ENCODE data around the gene CERS1. TPM values are rescaled to one million over a fixed set of nuclear protein-coding genes. Genes with fewer than 3 reads are reported as not detected.

CERS1 gene, protein sequence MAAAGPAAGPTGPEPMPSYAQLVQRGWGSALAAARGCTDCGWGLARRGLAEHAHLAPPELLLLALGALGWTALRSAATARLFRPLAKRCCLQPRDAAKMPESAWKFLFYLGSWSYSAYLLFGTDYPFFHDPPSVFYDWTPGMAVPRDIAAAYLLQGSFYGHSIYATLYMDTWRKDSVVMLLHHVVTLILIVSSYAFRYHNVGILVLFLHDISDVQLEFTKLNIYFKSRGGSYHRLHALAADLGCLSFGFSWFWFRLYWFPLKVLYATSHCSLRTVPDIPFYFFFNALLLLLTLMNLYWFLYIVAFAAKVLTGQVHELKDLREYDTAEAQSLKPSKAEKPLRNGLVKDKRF
- 23.4 TPM for total RNA-seq

DNA sequence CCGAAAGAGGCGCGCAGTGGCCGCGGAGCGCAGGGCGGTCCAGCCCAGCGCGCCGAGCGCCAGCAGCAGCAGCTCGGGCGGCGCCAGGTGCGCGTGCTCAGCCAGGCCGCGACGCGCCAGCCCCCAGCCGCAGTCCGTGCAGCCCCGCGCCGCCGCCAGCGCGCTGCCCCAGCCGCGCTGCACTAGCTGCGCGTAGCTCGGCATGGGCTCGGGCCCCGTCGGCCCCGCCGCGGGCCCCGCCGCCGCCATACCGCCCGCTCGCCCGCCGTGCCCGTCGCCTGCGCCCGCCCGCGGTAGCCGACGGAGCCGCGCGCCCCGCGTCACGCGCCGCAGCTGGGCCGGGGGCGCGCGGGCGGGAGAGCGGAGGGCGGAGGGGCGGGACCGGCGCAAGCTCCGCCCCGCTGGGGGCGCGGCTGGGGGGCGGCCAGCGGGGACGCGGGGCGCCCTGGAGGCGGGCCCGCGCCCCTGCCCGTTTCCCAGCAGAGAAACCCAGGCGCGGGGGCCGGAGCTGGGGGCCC lies at the start of gene CERS1:
Gene CERS1 (minus strand): TSS at position 335 of the 518 bp plus-strand sequence. CDS start 86 bp downstream, at position 249.
- peak; percentile 20 for DNase-seq

DNA sequence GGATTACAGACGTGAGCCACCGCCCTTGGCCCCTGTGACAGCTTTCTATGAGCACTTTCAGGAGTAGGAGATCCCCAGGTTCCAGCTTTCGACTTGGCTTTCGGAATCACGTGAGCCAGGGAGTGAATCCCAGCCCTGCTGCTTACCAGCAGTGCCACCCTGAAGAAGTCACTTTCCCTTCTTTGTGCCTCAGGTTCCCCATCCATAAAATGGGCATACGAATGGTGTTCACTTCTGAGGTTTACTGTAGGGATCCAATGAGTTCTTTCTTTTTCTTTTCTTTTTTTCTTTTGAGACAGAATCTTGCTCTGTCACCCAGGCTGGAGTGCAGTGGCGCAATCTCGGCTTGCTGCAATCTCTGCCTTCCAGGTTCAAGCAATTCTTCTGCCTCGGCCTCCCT lies 49.3 kb upstream of the CERS1 start:
- DNase-seq = no peak

- DNase-seq = no peak
These were observed 47.5 kb upstream of the CERS1 start for GRCh38 chr19:18943465-18943864.

DNA sequence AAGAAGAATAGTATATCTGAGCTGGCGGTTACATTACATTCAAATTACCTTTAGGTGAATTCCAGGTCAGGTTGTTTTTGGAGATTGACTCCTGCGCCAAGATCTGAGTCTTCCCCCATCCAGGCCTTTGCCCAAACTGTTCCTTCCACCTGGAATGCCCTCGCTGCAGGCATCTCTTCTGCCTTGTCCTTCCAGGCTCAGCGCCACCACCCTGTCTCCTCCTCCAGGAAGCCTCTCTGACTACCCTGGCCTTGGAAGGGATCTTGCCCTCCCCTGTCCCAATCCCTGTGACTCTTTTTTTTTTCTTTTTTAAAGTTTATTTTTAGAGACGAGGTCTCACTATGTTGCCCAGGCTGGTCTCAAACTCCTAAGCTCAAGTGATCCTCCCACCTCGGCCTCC lies 46.7 kb upstream of the CERS1 start:
- DNase-seq = no peak

- no peak for DNase-seq
These were observed 45.8 kb upstream of the CERS1 start for GRCh38 chr19:18941628-18942354.

DNA sequence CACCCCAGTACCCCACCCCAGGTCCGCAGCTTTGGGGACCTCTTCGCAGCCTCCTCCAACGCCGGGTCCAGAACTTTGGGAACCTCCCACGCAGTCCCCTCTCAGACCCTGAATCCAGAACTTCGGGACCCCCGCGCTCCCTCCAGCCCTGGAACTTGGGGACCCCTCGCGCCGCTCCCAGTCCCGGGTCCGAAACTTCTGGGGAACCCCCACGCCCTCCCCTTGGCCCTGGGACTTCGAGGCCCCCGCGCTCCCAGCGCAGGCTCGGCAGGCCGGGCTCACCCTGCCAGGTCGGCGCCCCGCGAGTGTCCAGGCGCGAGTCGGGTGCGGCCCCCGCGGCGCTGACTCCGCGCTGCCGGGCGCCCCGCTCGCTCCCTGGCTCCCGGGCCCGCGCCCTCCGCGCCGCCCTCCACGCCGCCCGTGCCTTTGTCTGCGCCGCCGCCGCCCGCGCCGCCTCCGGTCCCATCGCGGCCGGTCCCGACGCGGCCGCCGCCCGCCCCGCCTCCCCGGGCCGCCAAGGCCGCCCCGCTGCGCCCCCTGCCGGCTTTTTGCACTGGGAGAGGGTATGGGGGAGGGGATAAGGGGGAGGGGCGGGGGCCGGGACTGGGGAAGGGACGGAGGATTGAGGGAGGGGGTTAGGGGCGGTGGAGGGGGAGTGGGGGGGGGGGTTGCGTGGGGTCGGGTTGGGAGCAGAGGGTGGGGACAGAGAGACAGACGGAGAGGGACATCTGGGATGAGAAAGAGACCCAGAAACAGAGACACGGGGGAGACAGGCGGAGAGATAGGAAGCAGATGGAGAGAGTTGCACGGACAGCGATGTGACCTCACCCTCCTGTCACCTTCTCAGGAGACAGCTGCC lies 45.0 kb upstream of the CERS1 start, which contains the start of gene HOMER3:
Gene HOMER3 (minus strand): TSS at position 449 of the 859 bp plus-strand sequence. CDS start 2,235 bp downstream, outside the sequence.
- peak; percentile 45 for DNase-seq

- DNase-seq = peak; percentile 11
These were observed 44.2 kb upstream of the CERS1 start for GRCh38 chr19:18939922-18940768.

DNA sequence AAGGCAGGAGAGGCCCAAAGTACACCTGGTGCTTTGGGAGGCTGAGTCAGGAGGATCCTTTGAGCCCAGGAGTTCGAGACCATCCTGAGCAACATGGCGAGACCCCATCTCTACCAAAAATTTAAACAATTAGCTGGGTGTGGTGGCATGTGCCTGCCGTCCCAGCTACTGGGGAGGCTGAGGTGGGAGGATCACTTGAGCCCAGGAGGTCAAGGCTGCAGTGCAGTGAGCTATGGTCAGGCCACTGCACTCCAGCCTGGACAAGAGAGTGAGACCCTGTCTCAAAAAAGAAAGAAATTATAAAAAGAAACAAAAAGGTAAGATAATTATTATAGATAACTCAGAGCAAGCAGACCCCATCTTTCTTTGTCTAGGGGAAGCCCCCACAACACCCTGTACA lies 43.2 kb upstream of the CERS1 start:
- DNase-seq = no peak

DNA sequence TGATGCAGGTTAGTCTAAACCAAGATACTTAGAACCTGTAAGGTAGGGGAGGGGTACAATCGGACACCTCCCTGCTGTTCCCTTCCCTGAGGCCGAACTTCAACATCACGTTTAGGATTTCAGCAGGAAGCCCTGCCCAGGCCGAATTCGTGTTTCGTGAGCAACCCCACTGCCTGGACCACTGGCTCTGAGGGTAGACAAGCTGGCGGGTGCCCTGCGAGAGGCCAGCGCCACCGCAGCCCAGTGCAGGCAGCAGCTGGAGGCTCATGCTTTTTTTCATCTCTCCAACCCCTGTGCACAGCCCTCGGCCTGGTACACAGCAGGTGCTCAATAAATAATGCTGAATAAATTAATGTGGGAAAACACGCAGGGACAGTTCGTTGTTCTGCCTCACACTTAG lies 37.3 kb upstream of the CERS1 start:
- DNase-seq = no peak

- peak; percentile 48 for DNase-seq
These were observed 36.4 kb upstream of the CERS1 start for GRCh38 chr19:18932216-18932841.

DNA sequence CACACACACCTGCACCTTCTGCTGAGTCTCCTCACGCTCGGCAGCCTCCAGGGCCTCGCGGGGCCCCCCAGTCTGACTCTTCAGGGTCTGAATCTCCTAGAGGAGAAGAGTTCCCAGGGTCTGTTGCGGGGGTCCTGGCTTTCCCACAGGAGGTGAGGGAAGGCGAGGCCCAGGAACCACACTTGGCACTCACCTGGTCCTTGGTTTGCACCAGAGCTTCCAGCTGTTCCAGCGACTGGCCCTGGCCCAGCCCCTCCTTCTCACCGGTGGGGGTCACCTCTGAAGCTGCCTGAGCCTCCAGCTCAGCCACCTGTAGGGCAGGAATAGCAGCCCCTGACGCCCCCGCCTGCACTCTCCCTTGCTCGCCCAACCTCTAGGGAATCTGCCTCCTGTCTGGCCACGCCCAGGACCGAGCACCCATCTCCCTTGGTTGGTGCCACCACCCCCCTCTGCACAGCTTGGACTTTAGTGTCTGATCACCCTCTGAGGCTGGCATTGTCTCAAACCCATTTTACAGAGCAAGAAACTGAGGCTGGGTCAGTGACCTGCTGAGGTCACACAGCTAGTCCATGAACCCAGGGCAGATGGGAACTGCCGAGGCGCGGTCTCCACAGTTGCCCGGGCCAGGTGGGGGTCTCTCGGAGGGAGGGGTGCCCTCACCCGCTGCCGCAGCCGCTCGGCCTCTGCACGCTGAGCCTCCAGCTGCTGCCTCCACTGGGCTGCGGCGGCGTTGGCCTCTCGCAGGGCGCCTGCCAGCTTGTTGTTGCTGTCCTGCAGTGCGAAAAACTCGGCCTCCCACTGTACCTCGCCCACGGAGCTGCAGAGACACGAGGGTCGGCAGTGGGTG lies 35.6 kb upstream of the CERS1 start:
- DNase-seq = no peak

DNA sequence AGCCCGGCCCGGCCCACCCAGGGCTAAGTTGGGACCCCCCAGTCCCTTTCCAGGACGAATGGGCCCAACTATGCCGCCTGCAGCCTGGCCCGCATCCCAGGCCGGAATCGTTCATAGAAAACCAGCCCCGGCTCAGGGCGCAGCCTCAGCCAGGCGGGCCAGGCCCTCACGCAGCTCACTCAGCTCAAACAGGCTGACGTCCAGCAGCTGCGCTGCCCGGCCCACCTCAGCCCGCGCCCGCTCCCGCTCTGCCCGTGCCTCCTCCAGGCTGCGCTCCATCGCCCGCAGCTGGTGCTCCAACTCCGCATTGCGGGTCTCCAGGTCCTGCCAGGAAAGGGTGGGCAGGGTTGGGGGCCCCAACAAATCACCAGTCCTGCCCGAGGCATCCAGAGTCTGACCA lies 33.4 kb upstream of the CERS1 start:
- no peak for DNase-seq

DNA sequence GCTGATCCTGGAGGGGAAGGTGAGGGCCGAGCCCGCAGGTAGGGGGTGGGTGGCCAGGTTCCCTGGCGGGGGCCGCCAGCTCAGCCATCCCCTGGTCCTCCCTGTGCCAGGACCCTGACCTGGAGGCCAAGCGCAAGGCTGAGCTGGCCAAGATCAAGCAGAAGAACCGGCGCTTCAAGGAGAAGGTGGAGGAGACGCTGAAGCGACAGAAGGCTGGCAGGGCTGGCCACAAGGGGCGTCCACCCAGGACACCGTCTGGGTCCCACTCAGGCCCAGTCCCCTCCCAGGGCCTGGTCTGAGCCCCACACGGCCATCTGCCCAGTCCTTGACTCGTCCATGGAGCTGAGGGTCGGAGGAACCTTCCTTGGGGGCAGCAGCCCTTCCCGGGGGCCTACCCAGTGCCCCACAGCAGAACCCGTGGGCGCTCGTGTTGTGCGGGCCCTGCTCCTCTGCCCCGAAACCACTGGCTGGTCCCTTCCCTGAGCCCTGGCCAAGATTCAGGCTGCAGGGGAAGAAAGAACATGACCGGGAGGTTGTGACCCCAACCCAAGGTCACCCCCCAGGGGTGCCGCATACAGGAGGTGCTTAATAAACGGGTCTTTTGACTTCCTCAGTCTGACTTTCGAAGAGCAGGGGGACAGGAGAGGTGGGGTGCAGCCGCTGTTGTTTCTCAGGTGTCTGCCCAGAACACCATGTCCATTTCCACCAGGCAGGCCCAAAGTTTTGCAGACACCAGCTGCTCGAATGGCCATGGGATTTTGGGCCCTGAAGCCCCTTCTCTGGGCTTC lies 32.3 kb upstream of the CERS1 start:
- DNase-seq = no peak

- DNase-seq = no peak
These were observed 28.8 kb upstream of the CERS1 start for GRCh38 chr19:18924684-18925213.

- DNase-seq = no peak
These were observed 26.4 kb upstream of the CERS1 start for GRCh38 chr19:18922228-18922985.

DNA sequence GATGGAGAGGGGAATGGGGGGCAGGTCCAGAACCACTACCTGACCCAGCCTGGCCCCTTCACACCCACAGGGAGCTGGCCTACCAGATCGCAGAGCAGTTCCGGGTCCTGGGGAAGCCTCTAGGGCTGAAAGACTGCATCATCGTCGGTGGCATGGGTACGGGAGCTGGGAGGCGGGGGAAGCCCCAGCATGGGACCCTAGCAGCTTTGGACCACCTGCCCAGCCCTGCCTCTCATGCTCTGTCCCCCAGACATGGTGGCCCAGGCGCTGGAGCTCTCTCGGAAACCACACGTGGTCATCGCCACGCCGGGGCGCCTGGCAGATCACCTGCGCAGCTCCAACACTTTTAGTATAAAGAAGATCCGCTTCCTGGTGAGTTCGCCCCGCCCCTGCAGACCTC lies 25.6 kb upstream of the CERS1 start:
- no peak for DNase-seq

DNA sequence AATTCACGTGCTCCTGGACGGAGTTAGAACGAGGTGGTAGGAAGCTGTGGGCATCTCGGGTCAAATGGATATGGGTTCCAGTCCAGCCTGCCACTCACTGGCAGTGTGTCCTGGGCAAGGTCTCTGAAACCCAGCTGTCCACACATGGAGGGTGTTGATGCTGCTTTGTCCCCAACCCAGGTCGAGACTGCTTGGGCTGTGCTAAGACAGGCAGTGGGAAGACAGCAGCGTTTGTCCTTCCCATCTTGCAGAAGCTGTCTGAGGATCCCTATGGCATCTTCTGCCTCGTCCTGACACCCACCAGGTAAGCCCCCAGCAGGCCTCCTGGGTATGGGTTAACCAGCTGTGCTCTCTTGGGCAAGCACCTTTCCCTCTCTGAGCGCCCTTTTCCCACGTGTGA lies 24.4 kb upstream of the CERS1 start:
- no peak for DNase-seq

GRCh38 chr19:18919900-18920214 lies 23.9 kb upstream of the CERS1 start:
- DNase-seq = no peak

Data from occipital lobe (tissue), 2 donors.